Measurements from ENCODE around the gene FRMD3.

FRMD3 gene

DNA sequence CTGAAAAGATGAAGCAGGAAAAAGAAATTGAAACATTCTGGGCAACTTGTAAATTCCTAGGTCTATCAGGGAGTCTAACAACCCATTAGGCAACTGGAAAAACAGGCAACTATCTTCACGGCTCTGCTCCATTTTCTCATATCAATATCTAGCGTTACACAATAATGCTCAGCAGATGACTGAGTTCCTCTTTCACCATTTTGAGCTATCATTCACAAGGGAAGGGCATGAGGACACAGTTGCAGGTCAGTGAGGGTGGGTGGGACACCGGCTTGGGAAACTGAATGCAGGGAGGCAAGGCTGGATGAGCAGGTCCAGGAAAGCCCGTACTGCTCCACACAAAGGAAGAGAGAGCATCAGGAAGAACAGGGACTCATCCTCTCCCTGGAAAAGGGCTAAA, 67.0 kb downstream of the FRMD3 start:
- no peak for DNase-seq

DNA sequence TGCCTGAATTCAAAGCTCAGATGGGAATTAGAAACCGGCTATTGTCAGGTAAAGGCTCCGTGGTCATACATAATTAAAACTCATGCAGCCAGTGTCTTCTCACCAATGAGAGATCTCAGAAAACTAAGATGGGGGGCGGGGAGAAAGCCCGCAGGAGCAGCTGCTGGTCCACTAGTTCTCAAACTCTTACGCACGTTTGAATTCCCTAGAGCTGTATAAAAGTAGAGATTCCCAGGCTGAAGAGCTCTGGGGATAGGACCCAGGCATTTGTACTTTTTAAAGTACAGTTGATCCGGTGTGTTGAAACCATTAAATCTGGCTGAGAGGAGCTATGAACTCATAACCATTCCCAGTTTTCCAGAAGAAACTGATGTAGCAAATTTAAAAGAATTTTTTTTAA, 68.5 kb downstream of the FRMD3 start:
- no peak for DNase-seq

DNA sequence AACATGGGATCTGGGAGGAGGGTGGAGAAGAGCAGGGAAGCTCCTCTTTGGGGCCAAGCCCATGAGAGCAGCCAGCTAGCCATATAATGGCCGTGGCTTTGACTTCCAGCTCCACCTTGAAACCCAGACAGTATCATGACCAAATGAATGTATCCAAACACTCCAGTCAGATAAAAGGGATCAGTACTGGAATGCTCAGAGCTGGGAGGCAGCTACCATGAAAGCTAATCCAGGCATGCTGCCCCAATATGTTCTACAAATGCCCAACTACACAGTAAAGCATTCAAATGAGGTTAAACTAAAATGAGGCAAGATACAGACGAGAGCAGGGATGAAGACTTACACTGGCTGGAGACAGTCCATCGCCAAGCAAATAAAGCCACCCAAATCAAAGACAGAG, 69.4 kb downstream of the FRMD3 start:
- DNase-seq: no peak

DNA sequence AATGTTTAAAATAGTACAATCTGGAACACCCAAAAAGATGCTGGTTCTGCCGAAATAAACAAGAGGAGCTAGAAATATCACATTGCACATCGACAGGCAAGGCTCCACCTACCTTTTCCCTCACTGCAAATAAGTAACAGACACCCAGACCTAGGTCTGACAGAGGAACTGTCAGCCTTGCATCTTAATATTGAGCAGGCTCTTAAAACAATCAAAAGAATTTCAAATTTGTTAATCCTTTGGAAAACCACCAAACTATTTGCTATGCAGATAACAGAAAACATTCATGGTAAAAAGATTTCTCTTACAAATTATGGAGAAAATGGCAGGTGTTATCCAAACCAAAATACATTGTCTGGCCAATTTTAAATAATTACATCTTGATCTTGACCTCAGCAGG, 71.3 kb downstream of the FRMD3 start:
- DNase-seq: peak; percentile 28

- no peak for DNase-seq
These were observed 71.8 kb downstream of the FRMD3 start for GRCh38 chr9:83466351-83466750.

GRCh38 chr9:83459830-83460229, 78.4 kb downstream of the FRMD3 start:
- DNase-seq: no peak

- DNase-seq: no peak
These were observed 79.7 kb downstream of the FRMD3 start for GRCh38 chr9:83458530-83458929.

GRCh38 chr9:83457005-83457404, 81.2 kb downstream of the FRMD3 start:
- no peak for DNase-seq

DNA sequence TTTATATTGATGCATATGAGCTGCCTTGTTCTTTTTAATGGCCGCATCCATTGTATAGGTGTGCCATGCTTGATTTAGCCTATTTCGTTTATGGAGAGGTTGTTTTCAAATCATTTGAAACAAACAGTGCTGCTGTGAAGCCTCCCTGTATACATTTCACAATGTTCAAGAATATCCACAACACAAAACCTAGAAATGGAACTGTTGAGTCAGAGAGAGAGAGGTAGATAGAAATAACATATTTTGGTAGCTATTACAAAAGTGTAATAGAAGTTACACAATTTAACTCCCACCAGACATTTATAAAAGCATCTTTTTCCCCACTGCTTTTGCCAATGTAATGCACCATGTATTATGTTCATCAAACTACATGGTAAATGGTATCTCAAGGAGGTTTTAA, 82.0 kb downstream of the FRMD3 start:
- DNase-seq: no peak

GRCh38 chr9:83454076-83454475, 84.1 kb downstream of the FRMD3 start:
- DNase-seq: no peak

GRCh38 chr9:83451308-83451707, 86.9 kb downstream of the FRMD3 start:
- no peak for DNase-seq

DNA sequence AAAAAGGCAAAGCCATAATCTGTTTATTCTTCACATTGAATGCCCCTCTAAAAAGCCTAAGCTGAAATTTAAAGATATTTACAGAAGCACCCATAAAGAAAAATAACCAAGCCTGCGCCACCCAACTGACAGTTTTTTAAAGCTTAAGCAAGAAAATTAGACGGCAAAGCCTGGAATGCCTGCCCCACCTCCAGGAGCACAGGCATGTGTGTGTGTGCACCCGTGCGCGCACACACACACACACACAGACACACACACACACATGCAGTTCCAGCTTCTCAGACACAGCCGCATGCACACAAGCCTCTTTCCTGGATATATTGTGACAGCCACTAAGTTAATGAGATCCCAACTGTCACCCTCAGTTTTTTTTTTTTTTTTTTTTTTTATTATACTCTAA, 88.2 kb downstream of the FRMD3 start:
- no peak for DNase-seq

- DNase-seq: no peak
These were observed 89.0 kb downstream of the FRMD3 start for GRCh38 chr9:83449166-83449565.

GRCh38 chr9:83448626-83449025, 89.6 kb downstream of the FRMD3 start:
- DNase-seq: no peak

- no peak for DNase-seq
These were observed 90.8 kb downstream of the FRMD3 start for GRCh38 chr9:83447351-83447750.

DNA sequence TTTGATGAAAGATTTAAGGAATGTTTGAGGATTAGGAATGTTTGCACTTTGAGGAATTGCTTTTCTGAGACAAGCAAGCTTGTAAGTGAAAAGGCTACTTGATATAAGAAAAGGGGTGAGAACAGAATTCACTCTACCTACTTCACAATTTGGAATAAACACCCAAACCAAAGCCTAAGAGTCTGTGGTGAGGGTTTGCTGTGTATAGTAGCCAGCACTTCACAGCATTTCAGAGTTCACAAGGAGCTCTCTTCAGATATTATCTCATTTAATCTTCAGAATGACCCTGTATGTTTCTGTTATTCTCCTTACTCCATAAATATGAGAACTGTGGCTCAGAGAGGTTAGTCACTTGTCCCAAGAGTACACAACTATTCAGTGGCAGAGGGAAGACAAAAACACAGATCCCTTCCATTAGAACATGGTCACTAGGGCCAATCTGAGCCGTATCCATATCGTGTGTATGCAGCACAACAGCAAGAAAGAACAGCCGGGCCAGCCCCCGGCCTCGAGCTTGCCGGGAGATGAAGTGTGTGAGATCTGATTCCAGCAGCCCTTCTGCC, 92.4 kb downstream of the FRMD3 start:
- DNase-seq: no peak

- DNase-seq: no peak
These were observed 94.1 kb downstream of the FRMD3 start for GRCh38 chr9:83444110-83444509.

DNA sequence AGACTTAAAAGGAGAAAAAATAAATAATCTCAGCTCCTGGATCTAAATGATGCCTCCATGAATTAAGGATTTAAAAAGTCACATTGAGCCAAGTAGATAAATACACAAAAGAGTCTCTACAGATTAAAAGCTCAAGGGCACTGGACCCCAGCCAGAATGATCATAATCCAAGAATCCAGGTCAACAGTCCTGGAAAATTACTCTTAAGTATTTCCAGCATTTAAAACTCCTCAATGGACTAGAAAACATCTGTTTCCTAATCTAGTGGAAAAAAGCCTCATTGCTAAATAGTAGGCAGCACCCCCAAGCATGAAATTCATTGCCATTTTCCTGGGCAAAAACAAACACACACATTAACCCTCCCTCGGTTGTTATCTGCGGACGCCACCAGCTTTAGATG, 96.8 kb downstream of the FRMD3 start:
- no peak for DNase-seq

DNA sequence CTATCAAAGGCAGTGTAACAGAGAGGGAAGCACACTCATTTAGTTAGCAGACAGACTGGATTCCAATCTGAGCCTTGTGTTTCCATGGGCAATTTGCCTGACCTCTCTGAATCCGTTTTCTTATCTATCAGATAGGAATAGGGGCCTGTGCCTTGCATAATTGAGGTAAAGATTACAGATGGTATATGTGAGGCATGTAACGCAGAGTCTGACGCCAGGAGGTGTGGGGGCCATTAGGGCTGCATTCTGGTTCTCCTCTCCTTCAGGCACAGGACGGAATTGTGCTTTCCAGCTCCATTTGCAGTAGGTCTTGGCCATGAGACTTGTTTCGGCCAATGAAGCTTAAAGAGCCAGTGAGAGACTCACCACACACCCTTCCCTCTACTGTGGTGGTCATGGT, 97.6 kb downstream of the FRMD3 start:
- DNase-seq: no peak

- DNase-seq: no peak
These were observed 102.9 kb downstream of the FRMD3 start for GRCh38 chr9:83435301-83435700.

GRCh38 chr9:83434254-83434653, 103.9 kb downstream of the FRMD3 start:
- DNase-seq: no peak

- DNase-seq: no peak
These were observed 104.4 kb downstream of the FRMD3 start for GRCh38 chr9:83433846-83434245.

DNA sequence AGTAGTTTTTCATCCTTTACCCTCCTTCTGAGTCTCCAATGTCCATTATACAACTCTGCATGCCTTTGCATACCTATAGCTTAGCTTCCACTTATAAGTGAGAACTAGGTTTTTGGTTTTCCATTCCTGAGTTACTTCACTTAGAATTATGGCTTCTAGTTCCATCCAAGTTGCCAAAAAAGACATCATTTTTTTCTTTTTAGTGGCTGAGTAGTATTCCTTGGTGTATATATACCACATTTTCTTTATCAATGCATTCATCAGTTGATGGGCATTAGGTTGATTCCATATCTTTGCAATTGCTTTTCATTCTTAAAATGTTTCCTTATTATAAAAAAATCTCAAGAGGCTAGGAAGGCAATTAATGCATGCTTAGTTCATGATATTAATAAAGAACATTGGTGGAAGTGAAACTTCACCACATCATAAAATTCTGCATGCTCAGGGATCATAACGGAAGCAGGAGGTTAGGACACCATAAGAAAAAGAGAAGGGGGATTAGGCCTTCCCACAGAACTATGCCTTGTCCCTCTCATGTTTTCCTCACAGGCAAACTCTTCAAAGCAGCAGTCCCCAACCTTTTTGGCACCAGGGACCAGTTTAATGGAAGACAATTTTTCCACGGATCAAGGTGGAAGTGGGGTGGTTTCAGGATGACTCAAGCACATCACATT, 105.2 kb downstream of the FRMD3 start:
- DNase-seq: no peak

- no peak for DNase-seq
These were observed 106.0 kb downstream of the FRMD3 start for GRCh38 chr9:83432104-83432627.

All from NCI-H2227 treated with DMSO at 0.1 percent for 48 hours (cell line).